ENCODE measurements around the gene RBMS1.

- TF ChIP-seq CTCF (IDR thresholded peaks at IDR 0.05) (no peak), POLR2A (IDR thresholded peaks at IDR 0.05) (no peak)
Measured at GRCh38 chr2:160434254-160434948, 59.2 kb downstream of the RBMS1 start.
